Uterus (tissue), 2 donors: Measurements from ENCODE around the gene ALDH1L1.

Experiments used
- CTCF ChIP-seq, 4 experiments: fragments of 200-600 bp in 2 of 4; fragments of 450-650 bp in 2 of 4; sonication (generic) in 2 of 4; IDR thresholded peaks; one replicate each; pipeline ENCODE4 v1.5.1; 2016 to 2019; ENCODE audit warnings: antibody characterized with exemption in 4 of 4, mild to moderate bottlenecking in 2 of 4, moderate library complexity in 1 of 4
- POLR2A ChIP-seq, 2 donors: fragments of 450-650 bp; IDR thresholded peaks; one replicate each; pipeline ENCODE4 v1.6.1; 2016; ENCODE audit warnings: antibody characterized with exemption in 2 of 2, mild to moderate bottlenecking in 1 of 2, moderate library complexity in 1 of 2

- no peak for TF ChIP-seq POLR2A (IDR thresholded peaks at IDR 0.05)
- TF ChIP-seq CTCF (IDR thresholded peaks at IDR 0.05) = no peak
These were observed 36.0 kb upstream of the ALDH1L1 start for GRCh38 chr3:126216416-126216815.
